Endothelial cell of umbilical vein (primary cell): Measurements from ENCODE around the gene HAPLN2. TPM values are rescaled to one million over a fixed set of nuclear protein-coding genes. Genes with fewer than 3 reads are reported as not detected.

Source experiments
- BruUV-seq: library from RNA; stranded (reverse); fragments of 400-500 nt; replicated peaks from 2 replicates; lab custom pipeline; 2021; lab: Mats Ljungman, UMichigan
- CTCF ChIA-PET: fragments of 300-600, 350-600 bp; sonication (Branson Sonifier 250); formaldehyde crosslinking; loops from one replicate; lab custom pipeline; 2021; ENCODE audit warnings: antibody characterized with exemption, inconsistent platforms; lab: Charles Lee
- POLR2A ChIA-PET: fragments of 300-600, 350-600 bp; sonication (Branson Sonifier 250); formaldehyde crosslinking; loops from one replicate; lab custom pipeline; 2021; ENCODE audit warnings: antibody characterized with exemption, inconsistent platforms; lab: Charles Lee
- DNase-seq: peaks from one replicate; pipeline ENCODE4 v3.0.0-alpha.2; 2011; ENCODE audit warnings: low read depth, low spot score
- FAIRE-seq: peaks from 2 replicates; lab custom pipeline; 2011; peaks lifted over from hg19 to GRCh38; lab: Jason Lieb, UNC
- H2AFZ ChIP-seq: 2 replicates; pipeline ENCODE4 v1.6.0; 2012; ENCODE audit warnings: low read depth, low read length, control low read depth, inconsistent platforms
- H3K27ac ChIP-seq: 2 replicates; pipeline ENCODE4 v1.5.1; 2011; ENCODE audit warnings: low read depth, mild to moderate bottlenecking, control low read depth, low read length, moderate library complexity; ENCODE audit not compliant: insufficient read depth
- H3K27me3 ChIP-seq, 2 experiments: 2 replicates each; pipeline versions ENCODE4 v1.6.0 to v1.6.1; 2011; ENCODE audit warnings: low read length in 2 of 2, mixed read lengths in 1 of 2; ENCODE audit not compliant: control insufficient read depth in 2 of 2, insufficient read depth in 2 of 2
- H3K36me3 ChIP-seq, 2 experiments: 2 replicates in 1 of 2; 3 replicates in 1 of 2; pipeline ENCODE4 v1.5.1; 2011; ENCODE audit warnings: low read length in 2 of 2, mild to moderate bottlenecking in 1 of 2, moderate library complexity in 1 of 2; ENCODE audit not compliant: control insufficient read depth in 2 of 2, insufficient read depth in 2 of 2; ENCODE audit errors: extremely low read depth in 1 of 2
- H3K4me1 ChIP-seq: 3 replicates; pipeline ENCODE4 v1.5.1; 2011; ENCODE audit warnings: mild to moderate bottlenecking, low read length; ENCODE audit not compliant: control insufficient read depth, insufficient read depth; ENCODE audit errors: extremely low read depth
- H3K4me2 ChIP-seq: 2 replicates; pipeline ENCODE4 v1.6.1; 2011; ENCODE audit warnings: low read length, control low read depth, mixed read lengths; ENCODE audit not compliant: insufficient read depth
- H3K4me3 ChIP-seq, 3 experiments: fragments of 200-600 bp in 1 of 3; sonication (generic), shearing (Covaris generic) in 1 of 3; replicated peaks in 1 of 3; 2 replicates each; pipeline ENCODE4 v1.5.1; 2011 to 2016; ENCODE audit warnings: control low read depth in 3 of 3, low read length in 3 of 3, mild to moderate bottlenecking in 2 of 3, inconsistent platforms in 1 of 3, low read depth in 1 of 3, moderate library complexity in 1 of 3; ENCODE audit not compliant: insufficient read depth in 1 of 3
- H3K79me2 ChIP-seq: 2 replicates; pipeline ENCODE4 v1.6.0; 2012; ENCODE audit warnings: low read length, inconsistent platforms; ENCODE audit not compliant: control insufficient read depth, insufficient read depth
- H3K9ac ChIP-seq: replicated peaks from 2 replicates; pipeline ENCODE3; 2011; ENCODE audit warnings: low read length, control low read depth; ENCODE audit not compliant: insufficient read depth; ENCODE audit errors: extremely low read depth
- H3K9me1 ChIP-seq: replicated peaks from 3 replicates; pipeline ENCODE4 v1.6.0; 2011; ENCODE audit warnings: mild to moderate bottlenecking, low read length; ENCODE audit not compliant: control insufficient read depth, insufficient read depth; ENCODE audit errors: extremely low read depth
- H3K9me3 ChIP-seq: replicated peaks from 2 replicates; pipeline ENCODE4 v1.5.1; 2012; ENCODE audit warnings: low read length, inconsistent platforms; ENCODE audit not compliant: control insufficient read depth, insufficient read depth
- H4K20me1 ChIP-seq: replicated peaks from 2 replicates; pipeline ENCODE3; 2011; ENCODE audit warnings: mild to moderate bottlenecking, low read length; ENCODE audit not compliant: control insufficient read depth, insufficient read depth; ENCODE audit errors: extremely low read depth
- CTCF ChIP-seq, 2 donors: IDR thresholded peaks; 1 replicate in 1 of 2; 2 replicates in 1 of 2; pipeline ENCODE4 v1.5.1; 2011; ENCODE audit warnings: low read length in 2 of 2, mild to moderate bottlenecking in 2 of 2, moderate library complexity in 2 of 2, control low read depth in 1 of 2, inconsistent platforms in 1 of 2, low read depth in 1 of 2; ENCODE audit not compliant: insufficient read depth in 1 of 2; ENCODE audit errors: extremely low read depth in 1 of 2
- EZH2 ChIP-seq: IDR thresholded peaks from 2 replicates; pipeline ENCODE4 v1.6.1; 2012; ENCODE audit warnings: borderline replicate concordance, low read depth, mild to moderate bottlenecking, moderate library complexity, low read length, inconsistent platforms; ENCODE audit not compliant: severe bottlenecking
- FOS ChIP-seq: IDR thresholded peaks from 2 replicates; pipeline ENCODE4 v1.6.1; 2011; ENCODE audit warnings: mild to moderate bottlenecking, low read length, moderate library complexity, borderline replicate concordance; ENCODE audit not compliant: insufficient read depth
- GATA2 ChIP-seq: IDR thresholded peaks from 2 replicates; pipeline ENCODE4 v1.7.0; 2011; ENCODE audit warnings: low read depth, mild to moderate bottlenecking, moderate library complexity, mixed read lengths, low read length; ENCODE audit not compliant: insufficient read length, insufficient read depth
- JUN ChIP-seq: IDR thresholded peaks from 2 replicates; pipeline ENCODE4 v1.6.1; 2011; ENCODE audit warnings: borderline replicate concordance, low read depth; ENCODE audit not compliant: insufficient read length, insufficient read depth
- MAX ChIP-seq: IDR thresholded peaks from 2 replicates; pipeline ENCODE4 v1.6.1; 2011; ENCODE audit not compliant: insufficient read depth, insufficient read length
- MYC ChIP-seq: IDR thresholded peaks from one replicate; pipeline ENCODE4 v1.6.1; 2011; ENCODE audit warnings: mild to moderate bottlenecking, low read depth, low read length
- POLR2A ChIP-seq: IDR thresholded peaks from 2 replicates; pipeline ENCODE4 v1.6.1; 2012; ENCODE audit warnings: low read depth, mild to moderate bottlenecking, control low read depth, low read length
- POLR2AphosphoS5 ChIP-seq: IDR thresholded peaks from 2 replicates; pipeline ENCODE4 v1.6.1; 2012; ENCODE audit warnings: low read depth, mild to moderate bottlenecking, control low read depth, low read length, moderate library complexity; ENCODE audit not compliant: insufficient read depth
- dilution Hi-C: fragments of 300-500 bp; cut with MboI; formaldehyde crosslinking; loops from one replicate; pipeline ENCODE4 v1.15.0; 2019; ENCODE audit warnings: low sequenced_read_pairs; ENCODE audit not compliant: extremely low pct_ligation_motif_present
- intact Hi-C: fragments of 100-400 bp; cut with micrococcal nuclease; formaldehyde crosslinking; loops from one replicate; pipeline ENCODE4 v1.10.0; 2022
- polyA plus RNA-seq, 4 experiments: library from polyadenylated mRNA; depleted of rRNA in 3 of 4; stranded (reverse) in 3 of 4; unstranded in 1 of 4; fragments of >200 nt; gene quantifications; 2 replicates each; pipeline versions ENCODE4 v1.2.1 to v1.2.3, GENCODE V29; 2011 to 2012; ENCODE audit warnings: missing spikeins in 1 of 4
- total RNA-seq: library from RNA; stranded (reverse); gene quantifications from 2 replicates; pipeline ENCODE4 v1.2.3, GENCODE V29; 2021

HAPLN2 gene
- total and polyA plus RNA-seq, 2 donors (not counting 3 experiments of a cell fraction or from before 2014, with no cell fraction given) = not detected

- POLR2A ChIA-PET = interaction anchor here (1.4 kb wide), 1 partner anchor 9 kb away, joined by 5 read pairs; no protein-coding TSS in a partner anchor
- Histone ChIP-seq H4K20me1 (no peaks in the 10 kb centered on the region), H3K27me3 (peaks cover 4 to 6% of the 10 kb centered on the region in 2 experiments), H3K4me1 (no peaks in the 10 kb centered on the region), H3K9me1 (no peaks in the 10 kb centered on the region), H3K79me2 (no peaks in the 10 kb centered on the region), H3K9me3 (no peaks in the 10 kb centered on the region), H3K9ac (no peak within 1 kb of the TSS), H3K36me3 (no peaks in the 10 kb centered on the region), H3K4me3 (no peak within 1 kb of the TSS), H3K4me2 (no peak within 1 kb of the TSS), H3K27ac (no peak within 1 kb of the TSS), H2AFZ (no peak within 1 kb of the TSS)
- CTCF ChIA-PET = interaction anchor here (1.3 to 4.9 kb wide), 7 partner anchors 12 to 194 kb away, joined by 3 to 25 read pairs (median 5); partner anchors contain the start of gene NAXE
- DNase-seq (no peak), FAIRE-seq (no peak)
- no TSS peak for BruUV-seq
- dilution Hi-C loops = no loop called here
- TF ChIP-seq GATA2 = no peak
- TF ChIP-seq CTCF (IDR thresholded peaks at IDR 0.05; ENCODE audit: extremely low read depth in 1 of 2, insufficient read depth in 1 of 2, low read depth in 1 of 2, low read length in 2 of 2) = no peak
- no peak for TF ChIP-seq MYC
- TF ChIP-seq EZH2 = no peak
- no peak for TF ChIP-seq POLR2A
- no peak for TF ChIP-seq POLR2AphosphoS5
- TF ChIP-seq MAX = no peak
- no peak for TF ChIP-seq FOS
- no peak for TF ChIP-seq JUN
- intact Hi-C loops = no loop called here
Measured at GRCh38 chr1:156579472-156579871, 39.7 kb upstream of the HAPLN2 start, which contains the start of gene TTC24. TTC24 (plus strand) TSS chr1:156579723; CDS start chr1:156581365, 1,642 bp downstream.
